OCI-M2 (cell line): Measurements from ENCODE around the gene OARD1.
"Not testable (repeated sequence)": the region's sequence is repeated elsewhere in the genome, so short reads cannot be mapped to it uniquely, and the experiment has no call there.

ENCODE experiments used
- DNase-seq: peaks from one replicate; lab custom pipeline; 2025; ENCODE audit not compliant: unreplicated experiment; lab: John Stamatoyannopoulos, UW

Gene OARD1, protein sequence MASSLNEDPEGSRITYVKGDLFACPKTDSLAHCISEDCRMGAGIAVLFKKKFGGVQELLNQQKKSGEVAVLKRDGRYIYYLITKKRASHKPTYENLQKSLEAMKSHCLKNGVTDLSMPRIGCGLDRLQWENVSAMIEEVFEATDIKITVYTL

DNA sequence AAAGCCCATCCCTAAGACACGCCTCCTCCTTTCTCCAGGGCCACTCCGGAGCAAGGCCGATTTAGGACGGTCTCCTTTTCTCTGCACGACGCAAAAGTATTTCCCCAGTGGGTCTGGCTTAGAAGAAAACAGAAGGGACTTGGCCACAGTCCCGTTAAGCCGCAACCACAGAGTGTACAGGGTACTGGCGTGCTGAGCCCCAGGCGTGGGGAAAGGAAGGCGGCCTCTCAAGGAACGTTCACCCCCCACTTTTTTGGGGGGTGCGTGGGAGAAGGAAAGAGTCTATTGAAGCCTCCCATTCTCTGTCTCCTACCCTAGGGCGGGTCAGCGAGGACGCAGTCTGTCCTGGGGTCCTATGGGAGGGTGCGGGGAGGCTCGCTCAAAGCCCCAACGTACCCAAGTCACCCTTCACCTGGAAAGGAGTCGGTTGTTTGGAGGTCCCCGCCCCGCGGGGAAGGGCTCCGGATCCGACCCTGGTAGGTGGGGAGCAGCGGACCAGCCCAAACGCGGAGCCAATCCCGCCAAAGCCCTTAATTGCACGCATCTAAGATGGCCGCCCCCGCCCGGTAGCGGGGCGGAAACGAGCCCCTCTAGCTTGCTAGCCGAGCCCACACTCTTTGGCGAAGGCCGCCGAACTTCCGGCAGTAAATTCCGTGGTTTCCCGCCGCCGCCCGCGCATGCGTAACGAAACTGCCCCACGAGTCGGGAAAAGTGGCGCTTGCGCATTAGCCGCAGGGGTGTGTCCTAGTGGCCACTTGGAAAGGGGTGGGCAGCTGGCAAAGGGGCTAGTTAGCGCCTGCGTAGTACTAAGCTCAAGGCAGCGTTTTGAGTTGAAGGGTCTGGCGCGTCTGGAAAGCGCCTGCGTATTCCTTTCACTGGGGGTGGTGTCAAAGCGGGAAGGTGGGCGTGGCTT is at the start of gene OARD1:
OARD1 (minus strand) TSS at position 434 of the 913 bp plus-strand sequence. CDS start 722 bp downstream, outside the sequence.
- peak; percentile 97 for DNase-seq

DNA sequence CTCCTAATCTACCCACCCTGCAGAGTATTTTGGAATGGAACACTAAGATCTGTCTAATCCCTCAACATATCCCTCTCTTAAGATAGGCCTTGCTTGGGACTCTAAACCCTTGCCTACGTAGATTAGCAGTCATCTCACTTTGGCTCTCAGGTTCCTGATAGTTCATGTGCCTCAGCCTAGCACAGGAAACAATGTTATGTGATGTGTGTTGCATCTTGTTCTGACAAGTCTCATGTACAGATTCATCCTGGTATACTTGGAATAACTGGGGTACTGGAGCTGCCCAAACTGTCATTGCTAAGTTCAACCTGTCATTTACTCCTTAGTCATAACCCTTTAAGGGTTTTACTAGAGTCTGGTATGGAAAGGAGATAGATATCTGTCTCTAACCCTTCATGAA is 47.9 kb upstream of the OARD1 start:
- DNase-seq: no peak

DNA sequence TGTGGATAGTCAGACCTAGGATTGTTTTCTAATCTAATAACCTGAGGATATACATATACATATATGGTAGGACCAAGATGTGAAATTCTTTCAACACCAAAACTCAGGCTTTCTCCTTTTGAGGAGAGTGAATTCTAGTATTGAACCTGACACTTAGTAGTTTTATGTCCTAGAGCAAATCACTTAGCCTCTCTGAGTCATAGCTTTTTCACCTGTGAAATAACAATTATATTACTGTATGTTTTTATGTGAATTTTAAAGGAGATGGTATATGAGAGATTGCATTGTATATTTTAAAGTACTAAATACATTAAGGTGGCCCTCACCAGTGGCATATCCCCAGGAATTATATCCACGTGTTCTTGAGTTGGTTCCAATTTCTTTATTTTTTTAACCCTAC is 47.4 kb upstream of the OARD1 start:
- DNase-seq: no peak

DNA sequence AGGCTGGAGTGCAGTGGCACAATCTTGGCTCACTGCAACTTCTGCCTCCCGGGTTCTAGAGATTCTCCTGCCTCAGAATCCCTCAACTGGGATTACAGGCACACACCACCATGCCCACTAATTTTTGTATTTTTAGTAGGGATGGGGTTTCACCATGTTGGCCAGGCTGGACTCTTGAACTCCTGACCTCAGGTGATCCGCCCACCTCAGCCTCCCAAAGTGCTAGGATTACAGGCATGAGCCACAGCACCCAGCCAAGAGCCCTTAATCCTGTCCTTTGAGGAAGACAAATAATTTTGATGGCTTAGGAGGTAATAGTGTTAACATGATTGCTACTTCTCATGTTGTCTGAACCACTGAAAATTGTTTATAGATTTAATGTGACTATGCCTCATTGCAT is 42.9 kb upstream of the OARD1 start:
- not testable (repeated sequence) for DNase-seq

DNA sequence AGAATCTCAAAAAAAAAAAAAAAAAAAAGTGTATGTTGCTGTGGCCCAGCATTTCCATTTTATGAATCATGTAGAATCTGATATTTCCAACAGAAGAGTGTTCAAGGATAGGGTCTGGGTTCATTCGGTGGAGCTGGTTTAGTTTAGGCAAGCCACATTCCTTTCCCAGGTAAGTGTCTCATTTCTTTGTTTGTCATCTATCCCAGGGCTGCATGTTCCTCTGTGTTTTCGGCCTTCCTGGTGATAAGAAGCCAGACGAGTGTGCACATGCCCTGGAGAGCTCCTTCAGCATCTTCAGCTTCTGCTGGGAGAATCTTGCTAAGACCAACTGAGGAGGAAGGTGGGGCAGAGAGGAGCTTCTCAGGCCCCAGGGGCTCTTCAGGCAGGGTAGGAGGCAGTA is 38.9 kb upstream of the OARD1 start:
- no peak for DNase-seq

DNA sequence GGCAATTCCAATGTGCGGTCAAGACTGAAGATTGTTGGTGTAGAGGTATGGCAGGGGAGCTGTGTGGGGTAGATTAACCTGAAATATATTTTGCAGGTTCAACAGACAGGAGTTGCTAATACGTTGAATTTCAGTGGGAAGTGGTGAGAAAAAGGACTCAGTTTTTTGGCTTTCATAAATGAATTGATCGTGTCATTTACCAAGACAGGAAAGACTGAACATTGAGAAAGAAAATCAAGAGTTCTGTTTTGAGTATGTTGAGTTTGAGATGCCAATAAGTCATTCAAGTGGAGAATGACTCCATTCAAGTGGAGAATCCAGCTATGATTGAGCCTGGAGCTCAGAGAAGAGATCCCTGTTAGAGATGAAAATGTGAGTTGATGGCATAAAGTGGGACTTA is 31.7 kb upstream of the OARD1 start:
- DNase-seq: no peak

DNA sequence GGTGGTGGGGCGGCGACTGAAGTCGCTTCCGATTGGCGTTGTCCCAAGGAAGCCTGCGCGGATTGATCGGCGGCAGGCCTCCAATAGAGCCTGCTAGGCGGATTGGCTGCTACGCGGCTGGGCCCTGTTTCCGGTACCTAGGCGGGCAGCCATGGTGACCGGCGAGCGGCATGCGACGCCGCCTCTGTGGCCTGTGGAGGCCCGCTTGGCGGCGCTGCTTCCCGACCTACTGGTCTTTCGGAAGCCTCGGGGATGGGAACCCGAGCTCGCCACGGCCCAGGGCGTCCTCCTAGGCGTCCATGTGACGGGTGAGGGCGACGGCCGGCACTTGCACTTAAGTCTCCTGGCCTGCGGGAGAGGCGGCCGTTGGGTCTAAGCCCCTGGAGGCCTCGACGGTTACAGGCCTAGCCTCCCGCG is 28.7 kb upstream of the OARD1 start:
- no peak for DNase-seq

DNA sequence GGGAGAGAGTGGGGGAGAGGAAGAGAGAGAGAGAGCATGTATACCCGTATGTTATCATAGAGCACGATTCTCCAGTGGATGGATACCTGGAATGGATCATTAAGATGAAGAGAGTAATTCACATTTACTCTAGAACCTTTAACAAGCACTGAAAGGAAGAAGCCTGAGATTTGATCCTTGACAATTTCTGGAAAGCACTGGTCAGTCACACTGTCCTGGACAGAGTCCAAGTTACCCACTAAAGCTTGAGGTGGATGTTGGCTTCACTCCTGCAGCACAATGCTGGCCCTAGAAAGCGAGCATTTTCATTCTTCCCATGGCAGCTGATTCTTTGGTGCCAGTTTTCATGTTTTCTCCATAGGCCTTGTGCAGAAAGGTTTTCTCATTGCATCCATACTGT is 26.2 kb upstream of the OARD1 start:
- DNase-seq: no peak

DNA sequence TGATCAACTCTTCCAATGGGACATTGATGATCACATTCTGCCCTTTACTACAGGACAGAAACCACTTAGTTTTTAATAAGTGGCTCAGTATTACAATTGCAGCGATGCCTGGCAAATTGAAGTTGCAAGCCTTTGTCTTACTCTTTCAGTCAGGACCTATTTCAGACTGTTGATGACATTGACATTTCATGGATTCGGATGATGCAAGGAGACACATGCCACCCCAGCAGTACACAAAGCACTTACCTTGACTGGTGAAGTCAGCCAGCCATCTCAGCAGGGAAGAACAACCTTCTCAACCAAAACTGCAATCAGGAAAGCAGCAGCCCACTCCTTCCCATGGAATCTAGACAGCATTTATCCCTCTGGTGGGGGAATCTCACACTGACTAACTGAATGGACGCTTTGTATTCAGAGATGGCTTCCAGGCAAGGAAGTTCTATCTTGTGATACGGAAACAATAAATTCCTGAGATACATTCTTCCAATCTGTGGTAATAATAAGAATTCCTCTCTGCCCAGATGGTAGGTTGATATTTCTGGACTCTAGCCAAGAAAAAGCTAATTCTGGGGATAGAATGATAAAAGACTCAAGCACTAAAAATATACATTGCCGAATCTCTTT is 25.4 kb upstream of the OARD1 start:
- DNase-seq: no peak

DNA sequence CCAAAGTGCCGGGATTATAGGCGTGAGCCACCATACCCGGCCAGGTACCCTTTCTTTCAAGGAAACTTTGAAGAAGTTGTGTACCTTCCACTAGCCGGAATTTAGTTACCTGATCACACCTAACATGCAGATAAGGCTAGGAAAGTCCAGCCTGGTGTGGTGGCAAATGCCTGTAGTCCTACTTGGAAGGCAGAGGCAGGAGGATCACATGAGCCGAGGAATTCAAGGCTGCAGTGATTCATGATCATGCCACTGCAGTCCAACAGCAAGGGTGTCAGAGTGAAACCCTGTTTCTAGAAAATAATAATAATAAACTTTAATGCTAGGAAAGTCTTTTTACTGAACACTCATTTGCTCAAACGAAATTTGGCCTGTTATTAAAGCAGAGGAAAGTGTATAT is 21.6 kb upstream of the OARD1 start:
- DNase-seq: no peak

DNA sequence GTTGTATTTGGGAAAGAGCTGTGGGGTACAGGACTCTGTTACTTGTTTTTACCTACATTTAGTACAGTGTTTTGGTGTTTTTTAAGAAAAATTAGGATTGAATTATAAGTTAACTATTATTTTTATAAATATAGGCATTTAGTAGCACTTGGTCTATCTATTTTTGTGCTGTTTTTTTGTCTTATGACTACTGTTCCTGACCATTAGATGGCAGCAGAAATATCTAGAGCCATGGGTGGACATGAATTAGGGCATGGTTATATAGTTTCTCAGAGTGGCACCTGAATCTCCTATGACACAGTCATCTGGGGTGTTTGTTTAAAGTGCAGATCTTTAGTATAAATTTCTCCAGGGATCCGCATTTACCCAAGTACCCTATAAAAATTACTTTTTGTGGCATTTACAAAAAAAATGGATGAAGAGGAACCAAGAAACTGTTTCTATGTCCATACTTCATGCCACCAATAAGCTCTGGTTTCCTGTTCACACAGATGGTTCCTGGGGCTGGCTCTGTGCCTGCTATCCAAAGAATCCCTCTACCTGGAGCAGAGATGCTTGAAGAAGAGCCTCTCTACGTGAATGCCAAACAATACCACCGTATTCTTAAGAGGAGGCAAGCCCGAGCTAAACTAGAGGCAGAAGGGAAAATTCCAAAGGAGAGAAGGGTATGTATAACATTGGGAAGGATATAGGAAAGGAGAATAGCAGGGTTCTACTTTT is 20.4 kb upstream of the OARD1 start:
- DNase-seq: no peak

DNA sequence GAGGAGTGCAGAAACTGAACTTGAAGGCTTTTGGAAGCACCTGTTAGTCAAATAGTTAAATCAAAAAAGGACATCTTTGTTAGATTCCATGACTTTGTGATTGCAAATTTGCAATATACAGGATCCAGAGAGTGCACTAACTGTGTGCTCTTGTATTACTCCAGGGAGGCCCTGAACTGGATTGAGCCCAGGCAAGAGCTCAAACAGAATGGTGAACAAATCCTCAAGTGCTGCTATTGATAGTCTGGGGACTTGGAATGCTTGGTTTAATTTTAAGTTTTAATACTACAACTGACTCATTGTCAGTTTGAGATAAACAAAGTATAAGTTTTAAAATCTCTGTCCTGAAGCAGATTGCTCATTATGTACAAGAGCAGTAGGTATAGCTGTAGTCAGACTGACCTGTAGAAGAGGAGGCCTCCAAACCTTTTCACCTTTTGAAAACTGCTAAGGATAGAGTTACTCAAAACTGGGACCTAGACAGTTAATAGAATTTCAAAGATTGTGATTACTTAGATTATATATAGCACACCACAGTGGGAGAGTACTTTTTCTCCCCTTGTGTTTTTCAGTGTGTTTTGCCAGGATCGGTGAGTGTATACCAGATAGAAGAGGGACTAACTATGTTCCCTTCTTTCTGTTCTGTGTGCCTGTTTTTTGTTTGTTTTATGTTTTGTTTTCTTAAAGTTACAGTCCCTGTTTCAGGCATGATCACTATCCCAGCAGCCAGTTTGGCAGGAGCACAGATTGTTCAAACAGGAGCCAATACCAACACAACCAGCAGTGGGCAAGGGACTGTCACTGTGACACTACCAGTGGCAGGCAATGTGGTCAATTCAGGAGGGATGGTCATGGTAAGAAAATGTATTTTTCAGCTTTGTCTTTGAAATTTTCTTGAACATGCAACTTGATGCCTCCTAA is 18.9 kb upstream of the OARD1 start:
- DNase-seq: no peak

DNA sequence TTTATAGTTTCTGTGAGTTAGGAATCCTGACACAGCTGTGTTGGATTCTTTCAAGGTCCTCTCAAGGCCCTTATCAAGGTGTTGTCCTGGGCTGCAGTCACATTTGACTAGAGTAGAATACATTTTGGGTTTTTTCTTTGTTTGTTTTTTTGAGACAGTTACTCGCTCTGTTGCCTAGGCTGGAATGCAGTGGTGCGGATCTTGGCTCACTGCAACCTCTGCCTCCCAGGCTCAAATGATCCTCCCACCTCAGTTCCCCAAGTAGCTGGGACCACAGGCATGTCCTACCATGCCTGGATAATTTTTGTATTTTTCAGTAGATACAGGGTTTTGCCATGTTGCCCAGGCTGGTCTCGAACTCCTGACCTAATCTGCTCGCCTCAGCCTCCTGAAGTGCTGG is 16.3 kb upstream of the OARD1 start:
- DNase-seq: no peak

DNA sequence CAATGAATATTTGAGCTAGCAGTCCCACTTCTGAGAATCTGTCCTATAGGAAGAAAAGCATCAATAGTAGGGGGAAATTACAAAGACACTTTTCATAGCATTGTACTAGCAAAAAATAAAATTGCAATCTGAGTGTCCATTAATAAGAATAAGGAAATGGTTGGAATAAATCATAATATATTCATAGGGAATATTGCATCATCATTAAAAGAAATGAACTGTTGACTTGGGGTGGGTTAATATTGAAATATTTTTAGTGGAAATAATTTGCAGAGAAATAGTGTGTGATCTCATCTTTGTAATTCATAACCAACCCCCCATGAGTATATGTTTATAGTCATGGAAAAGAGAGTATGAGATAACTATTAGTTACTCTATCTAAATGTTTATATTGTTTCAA is 13.0 kb upstream of the OARD1 start:
- DNase-seq: no peak

DNA sequence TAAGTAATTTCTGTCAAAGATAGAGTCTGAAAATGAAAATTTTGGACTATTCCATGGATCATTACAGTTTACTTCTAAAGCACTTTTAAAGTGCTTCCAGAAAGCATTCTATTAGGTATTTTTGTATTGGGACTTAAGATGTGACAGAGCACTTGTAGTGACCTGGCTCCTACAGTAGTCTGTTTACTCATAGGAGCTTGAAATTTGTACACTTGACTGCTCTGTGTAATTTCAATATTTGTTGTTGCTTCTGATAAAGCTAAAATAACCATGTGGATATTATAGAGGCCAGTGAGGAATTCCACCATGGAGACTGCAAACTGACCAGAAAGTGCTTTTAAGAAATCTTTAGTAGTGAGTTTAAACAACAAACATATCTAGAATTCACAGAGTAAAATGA is 10.9 kb upstream of the OARD1 start:
- no peak for DNase-seq

DNA sequence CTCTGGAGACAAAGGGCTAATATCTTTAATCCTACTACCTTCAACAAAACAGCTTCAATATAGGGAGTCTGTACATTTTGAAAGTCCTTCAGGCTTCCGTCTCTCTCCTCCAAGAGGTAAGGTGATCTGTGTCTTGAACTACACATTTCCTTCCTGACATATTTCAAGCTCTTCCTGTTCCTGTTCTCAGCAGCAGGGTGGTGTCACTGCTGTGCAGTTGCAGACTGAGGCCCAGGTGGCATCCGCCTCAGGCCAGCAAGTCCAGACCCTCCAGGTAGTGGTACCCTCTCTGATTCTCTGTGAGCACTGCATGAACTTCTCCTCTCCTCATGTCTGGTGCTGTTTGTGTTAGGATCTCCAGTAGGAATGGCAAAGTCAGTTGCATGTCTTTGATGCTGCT is 8.5 kb upstream of the OARD1 start:
- DNase-seq: no peak

DNA sequence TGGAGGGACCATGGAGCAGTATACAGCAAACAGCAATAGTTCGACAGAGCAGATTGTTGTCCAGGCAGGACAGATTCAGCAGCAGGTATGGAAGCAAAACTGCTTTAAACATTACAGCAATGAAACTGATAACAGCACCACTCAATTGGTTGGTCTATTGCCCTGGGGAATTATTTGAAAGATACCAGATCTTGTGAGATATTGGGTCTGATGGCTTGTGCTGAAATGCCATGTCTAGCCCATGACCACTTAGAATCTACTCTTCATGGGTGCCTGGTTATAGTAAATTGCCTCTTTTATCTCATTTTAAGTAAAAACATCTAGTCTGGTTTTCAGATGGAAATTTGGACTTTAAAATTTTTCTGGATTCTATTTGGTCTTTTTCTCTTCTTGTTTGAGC is 6.9 kb upstream of the OARD1 start:
- DNase-seq: no peak

DNA sequence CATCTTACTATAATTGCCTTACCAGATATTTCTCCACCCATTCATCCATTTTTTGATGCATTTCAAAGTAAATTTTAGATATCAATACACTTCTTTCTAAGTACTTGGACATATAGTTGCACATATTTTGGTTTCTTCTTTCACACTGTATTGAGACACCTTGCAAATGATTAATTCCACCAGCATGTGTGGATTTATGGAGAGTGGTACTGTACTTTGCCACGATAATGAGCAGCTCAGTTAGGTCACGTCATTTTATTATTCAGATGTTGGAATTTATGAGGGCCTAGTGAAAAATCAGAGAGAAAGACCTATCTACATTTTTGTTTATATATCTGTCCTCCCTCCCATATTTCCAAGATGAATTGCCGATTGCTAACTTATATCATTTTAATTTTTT is 5.9 kb upstream of the OARD1 start:
- DNase-seq: no peak

DNA sequence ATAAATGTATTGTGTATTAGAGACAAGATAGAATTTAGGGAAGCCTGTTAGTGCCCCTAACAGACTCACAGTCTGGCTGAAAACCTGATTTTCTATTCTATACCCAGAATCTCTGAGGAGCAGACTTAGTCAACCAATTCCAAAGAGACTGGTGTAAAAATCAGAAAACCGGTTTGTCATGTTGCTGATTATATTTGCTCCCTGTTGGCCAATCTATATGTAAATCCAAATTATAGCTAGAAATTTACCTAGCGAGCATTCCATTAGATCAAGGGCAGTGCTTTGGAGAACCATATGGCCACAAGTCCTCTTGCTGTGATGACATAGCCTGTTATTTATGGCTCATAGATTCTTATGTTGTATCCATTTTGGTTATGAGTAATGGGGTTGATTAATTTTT is 5.4 kb upstream of the OARD1 start:
- DNase-seq: no peak
